GM12878 (cell line): ENCODE measurements around the gene CDC42BPA. TPM values are rescaled to one million over a fixed set of nuclear protein-coding genes. Genes with fewer than 3 reads are reported as not detected.

Source experiments
- ATAC-seq: fragments of 200-7000 bp; cut with Tn5 transposase; 3 replicates; pipeline ENCODE4 v1.9.1; 2020; ENCODE audit warnings: mild to moderate bottlenecking, moderate library complexity
- BruUV-seq: library from RNA; stranded (reverse); fragments of 400-500 nt; replicated peaks from 2 replicates; lab custom pipeline; 2021; lab: Mats Ljungman, UMichigan
- CTCF ChIA-PET: fragments of 300-600 bp; sonication (Branson Sonifier 250); formaldehyde crosslinking; extraction: SDS; loops from one replicate; lab custom pipeline; 2021; ENCODE audit warnings: inconsistent platforms; lab: Yijun Ruan, JAX
- POLR2A ChIA-PET: fragments of 350-600 bp; formaldehyde crosslinking; extraction: SDS; loops from one replicate; lab custom pipeline; 2021; ENCODE audit warnings: inconsistent platforms; lab: Charles Lee
- RAD21 ChIA-PET: fragments of 300-600 bp; sonication (Branson Sonifier 250); formaldehyde crosslinking; loops from one replicate; lab custom pipeline; 2023; ENCODE audit warnings: antibody characterized with exemption; ENCODE audit not compliant: unreplicated experiment; lab: Charles Lee
- SMC1A ChIA-PET: fragments of 300-600 bp; sonication (Branson Sonifier 250); formaldehyde crosslinking; loops from one replicate; lab custom pipeline; 2023; ENCODE audit not compliant: unreplicated experiment, uncharacterized antibody; lab: Charles Lee
- DNase-seq: peaks from one replicate; pipeline ENCODE4 v3.0.0-alpha.2; 2011; ENCODE audit warnings: low read depth, low spot score
- FAIRE-seq: peaks from 3 replicates; lab custom pipeline; 2011; peaks lifted over from hg19 to GRCh38; lab: Jason Lieb, UNC
- H2AFZ ChIP-seq: 2 replicates; pipeline ENCODE4 v1.6.0; 2011; ENCODE audit warnings: low read depth, low read length, control low read depth; ENCODE audit not compliant: control insufficient read depth
- H3K27ac ChIP-seq: 2 replicates; pipeline ENCODE4 v1.5.1; 2011; ENCODE audit warnings: control low read depth; ENCODE audit not compliant: control insufficient read depth, insufficient read depth
- H3K27me3 ChIP-seq, 2 experiments: replicated peaks in 1 of 2; 2 replicates each; pipeline versions ENCODE4 v1.6.0 to v1.6.1; 2011; ENCODE audit warnings: low read length in 1 of 2; ENCODE audit not compliant: control insufficient read depth in 2 of 2, insufficient read depth in 2 of 2
- H3K36me3 ChIP-seq, 2 experiments: 2 replicates each; pipeline ENCODE4 v1.5.1; 2011; ENCODE audit warnings: low read length in 1 of 2; ENCODE audit not compliant: control insufficient read depth in 2 of 2, insufficient read depth in 2 of 2
- H3K4me1 ChIP-seq: 2 replicates; pipeline ENCODE4 v1.6.1; 2011; ENCODE audit warnings: mild to moderate bottlenecking, low read length, moderate library complexity, mixed read lengths; ENCODE audit not compliant: control insufficient read depth, insufficient read depth
- H3K4me2 ChIP-seq: 2 replicates; pipeline ENCODE4 v1.6.0; 2011; ENCODE audit warnings: control low read depth; ENCODE audit not compliant: control insufficient read depth, insufficient read depth
- H3K4me3 ChIP-seq: fragments of 200-600 bp; sonication (generic); 2 replicates; pipeline ENCODE4 v1.5.1; 2016
- H3K79me2 ChIP-seq: 2 replicates; pipeline ENCODE4 v1.6.0; 2011; ENCODE audit warnings: low read length; ENCODE audit not compliant: control insufficient read depth, insufficient read depth
- H3K9ac ChIP-seq: 2 replicates; pipeline ENCODE4 v1.8.0; 2011; ENCODE audit warnings: low read length, control low read depth, mixed read lengths; ENCODE audit not compliant: control insufficient read depth, insufficient read depth
- H3K9me3 ChIP-seq: replicated peaks from 3 replicates; pipeline ENCODE4 v1.5.1; 2011; ENCODE audit warnings: mild to moderate bottlenecking, low read length; ENCODE audit not compliant: control insufficient read depth, insufficient read depth
- H4K20me1 ChIP-seq: 2 replicates; pipeline ENCODE4 v1.6.0; 2011; ENCODE audit not compliant: control insufficient read depth, insufficient read depth
- ATF2 ChIP-seq: IDR thresholded peaks from 2 replicates; pipeline ENCODE4 v1.6.1; 2012; ENCODE audit warnings: low read length, inconsistent platforms
- BCL3 ChIP-seq: IDR thresholded peaks from 2 replicates; pipeline ENCODE4 v1.6.1; 2011; ENCODE audit warnings: borderline replicate concordance, low read depth, mild to moderate bottlenecking, moderate library complexity, low read length; ENCODE audit not compliant: insufficient read depth, poor library complexity, severe bottlenecking
- CTCF ChIP-seq, 3 experiments: IDR thresholded peaks in 2 of 3; conservative IDR thresholded peaks in 1 of 3; 2 replicates each; pipeline ENCODE4 v1.5.1; 2011; ENCODE audit warnings: low read depth in 3 of 3, low read length in 3 of 3, mild to moderate bottlenecking in 3 of 3, control low read depth in 2 of 3, moderate library complexity in 2 of 3, inconsistent platforms in 1 of 3, mixed read lengths in 1 of 3; ENCODE audit not compliant: control insufficient read depth in 2 of 3, insufficient read depth in 1 of 3; ENCODE audit errors: extremely low read depth in 1 of 3
- EGR1 ChIP-seq, 2 experiments: IDR thresholded peaks; 1 replicate in 1 of 2; 2 replicates in 1 of 2; pipeline ENCODE4 v1.6.1; 2011 to 2012; ENCODE audit warnings: low read depth in 2 of 2, low read length in 2 of 2, borderline replicate concordance in 1 of 2, mild to moderate bottlenecking in 1 of 2, moderate library complexity in 1 of 2
- ELK1 ChIP-seq: IDR thresholded peaks from 2 replicates; pipeline ENCODE4 v1.6.1; 2012; ENCODE audit warnings: low read depth, low read length, improper control_type of control experiment
- ESRRA ChIP-seq: IDR thresholded peaks from 2 replicates; pipeline ENCODE4 v1.6.1; 2012; ENCODE audit warnings: mild to moderate bottlenecking, low read length, improper control_type of control experiment
- IKZF2 ChIP-seq, 2 experiments: fragments of 450-650 bp; IDR thresholded peaks; 2 replicates each; pipeline ENCODE4 v1.6.1; 2017; ENCODE audit warnings: mild to moderate bottlenecking in 2 of 2, moderate library complexity in 2 of 2
- NR2C1 ChIP-seq: fragments of 450-650 bp; IDR thresholded peaks from 2 replicates; pipeline ENCODE4 v1.6.1; 2017; ENCODE audit warnings: antibody characterized with exemption, mild to moderate bottlenecking, moderate library complexity
- PAX5 ChIP-seq: IDR thresholded peaks from 2 replicates; pipeline ENCODE4 v1.6.1; 2011; ENCODE audit warnings: low read depth, low read length, borderline replicate concordance
- PAX8 ChIP-seq: fragments of 450-650 bp; IDR thresholded peaks from 2 replicates; pipeline ENCODE4 v1.6.1; 2017; ENCODE audit warnings: mild to moderate bottlenecking, moderate library complexity
- RELB ChIP-seq: fragments of 450-650 bp; IDR thresholded peaks from 2 replicates; pipeline ENCODE4 v1.6.1; 2017; ENCODE audit warnings: low read depth, mild to moderate bottlenecking, moderate library complexity
- SIX5 ChIP-seq: IDR thresholded peaks from 2 replicates; pipeline ENCODE4 v1.6.1; 2011; ENCODE audit warnings: mild to moderate bottlenecking, low read depth, low read length, moderate library complexity; ENCODE audit not compliant: severe bottlenecking
- SMC3 ChIP-seq: IDR thresholded peaks from 2 replicates; pipeline ENCODE4 v1.6.1; 2011; ENCODE audit warnings: low read length, improper control_type of control experiment, borderline replicate concordance
- SREBF1 ChIP-seq: IDR thresholded peaks from 2 replicates; pipeline ENCODE4 v1.6.1; 2012; ENCODE audit warnings: mild to moderate bottlenecking, low read length
- TCF12 ChIP-seq: IDR thresholded peaks from 2 replicates; pipeline ENCODE4 v1.6.1; 2011; ENCODE audit warnings: low read depth, mild to moderate bottlenecking, low read length
- TCF7 ChIP-seq: IDR thresholded peaks from 2 replicates; pipeline ENCODE4 v1.6.1; 2014; ENCODE audit warnings: antibody characterized with exemption, borderline replicate concordance
- ZBED1 ChIP-seq: IDR thresholded peaks from 2 replicates; pipeline ENCODE4 v1.6.1; 2016; ENCODE audit warnings: borderline replicate concordance
- WGBS: methylation state at CpG from one replicate; pipeline ENCODE4 v1.1.6; 2016; ENCODE audit warnings: low lambda C conversion rate; ENCODE audit not compliant: insufficient replicate concordance, insufficient coverage; ENCODE audit errors: missing lambda C conversion rate; 5-methylcytosine and 5-hydroxymethylcytosine counted together
- in situ Hi-C: fragments of 300-500 bp; cut with MboI; formaldehyde crosslinking; loops from 9 replicates; pipeline ENCODE4 v1.14.3; 2018; ENCODE audit warnings: mixed read lengths
- intact Hi-C: fragments of 100-400 bp; cut with micrococcal nuclease; formaldehyde crosslinking; loops from one replicate; pipeline ENCODE4 v1.14.2; 2022; ENCODE audit not compliant: unreplicated experiment
- polyA plus RNA-seq, 11 experiments: library from polyadenylated mRNA; depleted of rRNA in 4 of 11; unstranded in 6 of 11; stranded (reverse) in 5 of 11; fragments of >200 nt; fragmentation: Nextera tagmentation in 4 of 11; fragmentation: Illumina TruSeq in 1 of 11; extraction: Ambion mirVana in 4 of 11; extraction: Trizol in 1 of 11; gene quantifications; 1 replicate in 1 of 11; 2 replicates in 10 of 11; pipeline versions ENCODE4 v1.2.1 to v1.2.3, GENCODE V29; 2011 to 2016; ENCODE audit warnings: inconsistent platforms in 2 of 11, missing spikeins in 2 of 11, low read depth in 1 of 11
- total RNA-seq, 4 experiments: library from RNA; depleted of rRNA in 3 of 4; stranded (reverse); fragments of >200 nt in 3 of 4; fragmentation: Illumina TruSeq in 1 of 4; extraction: Trizol in 1 of 4; gene quantifications; 2 replicates each; pipeline versions ENCODE4 v1.2.1 to v1.2.3, GENCODE V29; 2013 to 2021

Gene CDC42BPA
- total and polyA plus RNA-seq, 10 of the 15 experiments (the other 5 are each of a cell fraction or from before 2014, with no cell fraction given) = 0.02 to 0.52 (median 0.10) TPM

- CTCF ChIA-PET = no interaction called here
- POLR2A ChIA-PET = no interaction called here
- H3K36me3 ChIP-seq = no peaks in the 10 kb centered on the region
- FAIRE-seq (no peak), ATAC-seq (no peak), DNase-seq (no peak)
- no peak overlapping the region for H3K4me2 ChIP-seq
- BruUV-seq = no TSS peak
- intact Hi-C loops = no loop called here
- RAD21 ChIA-PET = no interaction called here
- no peaks in the 10 kb centered on the region for H3K27me3 ChIP-seq
- no peaks in the 10 kb centered on the region for H3K79me2 ChIP-seq
- H3K4me3 ChIP-seq = no peak overlapping the region
- no peak overlapping the region for H3K9ac ChIP-seq
- H4K20me1 ChIP-seq = no peaks in the 10 kb centered on the region
- SMC1A ChIA-PET = interaction anchor here (0.7 kb wide), 1 partner anchor 72 kb away, joined by 3 read pairs; no protein-coding TSS in a partner anchor
- H3K27ac ChIP-seq = no peak overlapping the region
- TF ChIP-seq TCF12 (no peak), ZBED1 (no peak), NR2C1 (no peak), RELB (no peak), SREBF1 (no peak), SIX5 (no peak), ESRRA (no peak), CTCF (IDR thresholded peaks at IDR 0.05 in 2 of 3, conservative IDR thresholded peaks at IDR 0.05 in 1 of 3; ENCODE audit: control insufficient read depth in 2 of 3, extremely low read depth in 1 of 3, insufficient read depth in 1 of 3, low read depth in 3 of 3, low read length in 3 of 3) (no peak), PAX8 (no peak), SMC3 (no peak), EGR1 (IDR thresholded peaks at IDR 0.05; ENCODE audit: borderline replicate concordance in 1 of 2, low read depth in 2 of 2, low read length in 2 of 2) (no peak), ATF2 (no peak), TCF7 (no peak), ELK1 (no peak), BCL3 (no peak), PAX5 (no peak), IKZF2 (IDR thresholded peaks at IDR 0.05) (no peak)
- H2AFZ ChIP-seq = no peak overlapping the region
- no peaks in the 10 kb centered on the region for H3K9me3 ChIP-seq
- WGBS = 20% methylated on average over 4 of the region's 4 CpGs
- in situ Hi-C loops = no loop called here
- H3K4me1 ChIP-seq = no peaks in the 10 kb centered on the region
Measured at GRCh38 chr1:227070638-227071285, 247.5 kb downstream of the CDC42BPA start.
